ENCODE results near the gene BCL2L1. TPM values are rescaled to one million over a fixed set of nuclear protein-coding genes. Genes with fewer than 3 reads are reported as not detected.

BCL2L1 gene
- total RNA-seq, 4 donors from 2014 or later, result 105 to 138 (median 119) TPM

- Histone ChIP-seq H3K4me3 (peak overlapping the region; percentile 75 to 90 (median 82)), H3K9me3 (no peaks in the 10 kb centered on the region), H3K27me3 (no peaks in the 10 kb centered on the region), H3K4me1 (peaks cover 0 to 65% (median 46%) of the 10 kb centered on the region in 4 donors), H3K27ac (peak overlapping the region; percentile 98 to 100 (median 100)), H3K36me3 (peaks cover 0 to 39% (median 0%) of the 10 kb centered on the region in 3 donors)
- no peak for DNase-seq (ENCODE audit: low spot score in 2 of 2)
- WGBS, 2 donors, result 32 to 42% methylated on average over 2 of the region's 2 CpGs
- TF ChIP-seq CTCF (IDR thresholded peaks at IDR 0.05) (no peak), EP300 (IDR thresholded peaks at IDR 0.05) (peak in 1 of 2 donors; percentile 3), POLR2A (IDR thresholded peaks at IDR 0.05) (peak in 1 of 2 donors; percentile 1)
These were observed 2.8 kb downstream of the BCL2L1 start for GRCh38 chr20:31719644-31720485.

- no peak for DNase-seq (ENCODE audit: low spot score in 2 of 2)
- H3K4me1 ChIP-seq, result peaks cover under 1 to 71% (median 51%) of the 10 kb centered on the region in 4 donors
- H3K27ac ChIP-seq, result peak overlapping the region; percentile 98 to 100 (median 100)
These were observed 3.6 kb downstream of the BCL2L1 start for GRCh38 chr20:31718952-31719643.

GRCh38 chr20:31717478-31718201 is 5.0 kb downstream of the BCL2L1 start:
- H3K9me3 ChIP-seq, result no peaks in the 10 kb centered on the region
- 61 to 64% methylated on average over 6 of the region's 6 CpGs for WGBS, 2 donors
- peaks cover 0 to 42% (median 0%) of the 10 kb centered on the region in 3 donors for H3K36me3 ChIP-seq
- H3K4me3 ChIP-seq, result peak overlapping the region in 3 of 4 donors; percentile 3 to 90 (median 16)
- no peak for DNase-seq (ENCODE audit: low spot score in 2 of 2)
- H3K27ac ChIP-seq, result peak overlapping the region; percentile 98 to 100 (median 100)
- TF ChIP-seq EP300 (IDR thresholded peaks at IDR 0.05) (no peak), POLR2A (IDR thresholded peaks at IDR 0.05) (no peak), CTCF (IDR thresholded peaks at IDR 0.05) (no peak)
- H3K27me3 ChIP-seq, result no peaks in the 10 kb centered on the region
- peaks cover 5 to 84% (median 65%) of the 10 kb centered on the region in 4 donors for H3K4me1 ChIP-seq

More at GRCh38 chr20:31718952-31719643, 3.6 kb downstream of the BCL2L1 start:
- Histone ChIP-seq H3K4me3 (peak overlapping the region; percentile 75 to 90 (median 82)), H3K9me3 (no peaks in the 10 kb centered on the region), H3K36me3 (peaks cover 0 to 42% (median 0%) of the 10 kb centered on the region in 3 donors), H3K27me3 (no peaks in the 10 kb centered on the region)
- WGBS, 2 donors, result 50 to 53% methylated on average over 6 of the region's 6 CpGs
- TF ChIP-seq POLR2A (IDR thresholded peaks at IDR 0.05), result peak in 1 of 2 donors; percentile 26
- TF ChIP-seq CTCF (IDR thresholded peaks at IDR 0.05), result no peak
- peak in 1 of 2 donors; percentile 27 for TF ChIP-seq EP300 (IDR thresholded peaks at IDR 0.05)

- no peak for TF ChIP-seq CTCF (IDR thresholded peaks at IDR 0.05)
- no peak for TF ChIP-seq POLR2A (IDR thresholded peaks at IDR 0.05)
- TF ChIP-seq EP300 (IDR thresholded peaks at IDR 0.05), result no peak
- DNase-seq (ENCODE audit: low spot score in 2 of 2), result no peak
- Histone ChIP-seq H3K27ac (peak overlapping the region; percentile 98 to 100 (median 100)), H3K27me3 (no peaks in the 10 kb centered on the region), H3K4me1 (peaks cover 5 to 91% (median 71%) of the 10 kb centered on the region in 4 donors), H3K9me3 (no peaks in the 10 kb centered on the region), H3K4me3 (peak overlapping the region in 2 of 4 donors; percentile 3 to 90), H3K36me3 (peaks cover 0 to 42% (median 0%) of the 10 kb centered on the region in 3 donors)
- 72 to 73% methylated on average over 5 of the region's 5 CpGs for WGBS, 2 donors
These were observed 5.7 kb downstream of the BCL2L1 start for GRCh38 chr20:31716818-31717477.

All from tibial nerve (tissue), 4 donors.